ACHN (cell line): ENCODE measurements around the gene S100A7A.
"Not testable (repeated sequence)": the region's sequence is repeated elsewhere in the genome, so short reads cannot be mapped to it uniquely, and the experiment has no call there.

ENCODE experiments used
- DNase-seq: peaks from one replicate; pipeline ENCODE4 v3.0.0-alpha.2; 2015
- in situ Hi-C: cut with HindIII; loops from 2 replicates; pipeline ENCODE4 v1.10.0; 2017; ENCODE audit warnings: low sequenced_read_pairs, low pct_ligation_motif_present, low pct_unique_long_range_greater_than_20kb

Gene S100A7A

GRCh38 chr1:153392822-153393221 is 23.5 kb upstream of the S100A7A start:
- in situ Hi-C loops = no loop called here
- no peak for DNase-seq

GRCh38 chr1:153393926-153394325 is 22.4 kb upstream of the S100A7A start:
- no peak for DNase-seq
- in situ Hi-C loops = no loop called here

- no peak for DNase-seq
- in situ Hi-C loops = no loop called here
Measured at GRCh38 chr1:153394391-153394790, 21.9 kb upstream of the S100A7A start.

GRCh38 chr1:153395136-153395685 is 21.1 kb upstream of the S100A7A start:
- in situ Hi-C loops = no loop called here
- peak; percentile 16 for DNase-seq

GRCh38 chr1:153395776-153396175 is 20.5 kb upstream of the S100A7A start:
- in situ Hi-C loops = no loop called here
- no peak for DNase-seq

GRCh38 chr1:153396461-153396860 is 19.9 kb upstream of the S100A7A start:
- in situ Hi-C loops = no loop called here
- no peak for DNase-seq

- in situ Hi-C loops = no loop called here
- no peak for DNase-seq
Measured at GRCh38 chr1:153397051-153397923, 19.0 kb upstream of the S100A7A start.

- in situ Hi-C loops = no loop called here
- no peak for DNase-seq
Measured at GRCh38 chr1:153397924-153398651, 18.2 kb upstream of the S100A7A start.

- in situ Hi-C loops = loop anchor here (10.0 kb wide), 1 partner anchor 45 kb away; the partner anchor contains the start of gene S100A9
Measured at GRCh38 chr1:153399401-153400055, 16.8 kb upstream of the S100A7A start.

GRCh38 chr1:153400244-153400643 is 16.1 kb upstream of the S100A7A start:
- DNase-seq = peak; percentile 29
- in situ Hi-C loops = loop anchor here (10.0 kb wide), 1 partner anchor 45 kb away; the partner anchor contains the start of gene S100A9

More at GRCh38 chr1:153399401-153400055, 16.8 kb upstream of the S100A7A start:
- DNase-seq = no peak

- in situ Hi-C loops = loop anchor here (10.0 kb wide), 1 partner anchor 47 kb away; the partner anchor contains the start of gene S100A9
- DNase-seq = no peak
Measured at GRCh38 chr1:153401461-153401860, 14.9 kb upstream of the S100A7A start.

- DNase-seq = no peak
- in situ Hi-C loops = loop anchor here (10.0 kb wide), 1 partner anchor 47 kb away; the partner anchor contains the start of gene S100A9
Measured at GRCh38 chr1:153402226-153402625, 14.1 kb upstream of the S100A7A start.

GRCh38 chr1:153403421-153404085 is 12.8 kb upstream of the S100A7A start:
- no peak for DNase-seq
- in situ Hi-C loops = loop anchor here (10.0 kb wide), 1 partner anchor 49 kb away; the partner anchor contains the start of gene S100A9

GRCh38 chr1:153404086-153404635 is 12.2 kb upstream of the S100A7A start:
- DNase-seq = no peak
- in situ Hi-C loops = loop anchor here (10.0 kb wide), 1 partner anchor 49 kb away; the partner anchor contains the start of gene S100A9

- in situ Hi-C loops = loop anchor here (10.0 kb wide), 1 partner anchor 50 kb away; the partner anchor contains the start of gene S100A9
- DNase-seq = peak; percentile 44
Measured at GRCh38 chr1:153404768-153405167, 11.6 kb upstream of the S100A7A start.

- not testable (repeated sequence) for DNase-seq
- in situ Hi-C loops = loop anchor here (10.0 kb wide), 1 partner anchor 51 kb away; the partner anchor contains the start of gene S100A9
Measured at GRCh38 chr1:153405825-153406599, 10.3 kb upstream of the S100A7A start.

GRCh38 chr1:153407274-153407673 is 9.0 kb upstream of the S100A7A start:
- DNase-seq = not testable (repeated sequence)
- in situ Hi-C loops = loop anchor here (10.0 kb wide), 1 partner anchor 52 kb away; the partner anchor contains the start of gene S100A9
